Measurements from ENCODE around the gene PNMT. TPM values are rescaled to one million over a fixed set of nuclear protein-coding genes. Genes with fewer than 3 reads are reported as not detected.

The PNMT gene
- total RNA-seq, 1 experiment from 2014 or later: 2.4 TPM

- Histone ChIP-seq H3K9me3 (ENCODE audit: control insufficient read depth, insufficient read depth, low read depth, low read length) (peaks cover 4% of the 10 kb centered on the region; the same call in 1 of the 2 replicates), H3K4me3 (ENCODE audit: low read depth in 2 of 2, low read length in 2 of 2) (no peak overlapping the region), H3K36me3 (ENCODE audit: control insufficient read depth, insufficient read depth, low read length) (no peaks in the 10 kb centered on the region; the same call in 1 of the 2 replicates), H3K27me3 (ENCODE audit: control insufficient read depth, insufficient read depth, low read length) (no peaks in the 10 kb centered on the region), H3K27ac (ENCODE audit: low read length) (no peak overlapping the region), H3K4me1 (ENCODE audit: control insufficient read depth, insufficient read depth, low read length) (0 out of 2 replicates have a peak, but pooled peaks cover 3% of the 10 kb centered on the region)
- DNase-seq (ENCODE audit: low read depth, low spot score): no peak
- in situ Hi-C loops (cut with HindIII; ENCODE audit: low pct_unique_long_range_greater_than_20kb, low sequenced_read_pairs): no loop called here
- no peak for ATAC-seq
- ChIA-PET POLR2A (no interaction called here), CTCF (no interaction called here)
- BruUV-seq (replicated peaks): TSS peak; percentile 40
- intact Hi-C loops (cut with micrococcal nuclease; ENCODE audit: unreplicated experiment): no loop called here
- TF ChIP-seq POLR2AphosphoS5 (IDR thresholded peaks at IDR 0.05; ENCODE audit: low read depth, low read length) (no peak), SIN3A (IDR thresholded peaks at IDR 0.05; ENCODE audit: borderline replicate concordance, insufficient read depth, low read depth, low read length) (no peak), TCF7L2 (IDR thresholded peaks at IDR 0.05; ENCODE audit: low read depth, low read length) (no peak)
- TF ChIP-seq, protein P1, sequence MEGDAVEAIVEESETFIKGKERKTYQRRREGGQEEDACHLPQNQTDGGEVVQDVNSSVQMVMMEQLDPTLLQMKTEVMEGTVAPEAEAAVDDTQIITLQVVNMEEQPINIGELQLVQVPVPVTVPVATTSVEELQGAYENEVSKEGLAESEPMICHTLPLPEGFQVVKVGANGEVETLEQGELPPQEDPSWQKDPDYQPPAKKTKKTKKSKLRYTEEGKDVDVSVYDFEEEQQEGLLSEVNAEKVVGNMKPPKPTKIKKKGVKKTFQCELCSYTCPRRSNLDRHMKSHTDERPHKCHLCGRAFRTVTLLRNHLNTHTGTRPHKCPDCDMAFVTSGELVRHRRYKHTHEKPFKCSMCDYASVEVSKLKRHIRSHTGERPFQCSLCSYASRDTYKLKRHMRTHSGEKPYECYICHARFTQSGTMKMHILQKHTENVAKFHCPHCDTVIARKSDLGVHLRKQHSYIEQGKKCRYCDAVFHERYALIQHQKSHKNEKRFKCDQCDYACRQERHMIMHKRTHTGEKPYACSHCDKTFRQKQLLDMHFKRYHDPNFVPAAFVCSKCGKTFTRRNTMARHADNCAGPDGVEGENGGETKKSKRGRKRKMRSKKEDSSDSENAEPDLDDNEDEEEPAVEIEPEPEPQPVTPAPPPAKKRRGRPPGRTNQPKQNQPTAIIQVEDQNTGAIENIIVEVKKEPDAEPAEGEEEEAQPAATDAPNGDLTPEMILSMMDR (IDR thresholded peaks at IDR 0.05): no peak
- TF ChIP-seq, protein P2, sequence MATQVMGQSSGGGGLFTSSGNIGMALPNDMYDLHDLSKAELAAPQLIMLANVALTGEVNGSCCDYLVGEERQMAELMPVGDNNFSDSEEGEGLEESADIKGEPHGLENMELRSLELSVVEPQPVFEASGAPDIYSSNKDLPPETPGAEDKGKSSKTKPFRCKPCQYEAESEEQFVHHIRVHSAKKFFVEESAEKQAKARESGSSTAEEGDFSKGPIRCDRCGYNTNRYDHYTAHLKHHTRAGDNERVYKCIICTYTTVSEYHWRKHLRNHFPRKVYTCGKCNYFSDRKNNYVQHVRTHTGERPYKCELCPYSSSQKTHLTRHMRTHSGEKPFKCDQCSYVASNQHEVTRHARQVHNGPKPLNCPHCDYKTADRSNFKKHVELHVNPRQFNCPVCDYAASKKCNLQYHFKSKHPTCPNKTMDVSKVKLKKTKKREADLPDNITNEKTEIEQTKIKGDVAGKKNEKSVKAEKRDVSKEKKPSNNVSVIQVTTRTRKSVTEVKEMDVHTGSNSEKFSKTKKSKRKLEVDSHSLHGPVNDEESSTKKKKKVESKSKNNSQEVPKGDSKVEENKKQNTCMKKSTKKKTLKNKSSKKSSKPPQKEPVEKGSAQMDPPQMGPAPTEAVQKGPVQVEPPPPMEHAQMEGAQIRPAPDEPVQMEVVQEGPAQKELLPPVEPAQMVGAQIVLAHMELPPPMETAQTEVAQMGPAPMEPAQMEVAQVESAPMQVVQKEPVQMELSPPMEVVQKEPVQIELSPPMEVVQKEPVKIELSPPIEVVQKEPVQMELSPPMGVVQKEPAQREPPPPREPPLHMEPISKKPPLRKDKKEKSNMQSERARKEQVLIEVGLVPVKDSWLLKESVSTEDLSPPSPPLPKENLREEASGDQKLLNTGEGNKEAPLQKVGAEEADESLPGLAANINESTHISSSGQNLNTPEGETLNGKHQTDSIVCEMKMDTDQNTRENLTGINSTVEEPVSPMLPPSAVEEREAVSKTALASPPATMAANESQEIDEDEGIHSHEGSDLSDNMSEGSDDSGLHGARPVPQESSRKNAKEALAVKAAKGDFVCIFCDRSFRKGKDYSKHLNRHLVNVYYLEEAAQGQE (IDR thresholded peaks at IDR 0.05; ENCODE audit: insufficient read depth in 1 of 2, low read depth in 2 of 2, low read length in 1 of 2): no peak
Observed at GRCh38 chr17:39683295-39683939, 15.2 kb downstream of the PNMT start.

GRCh38 chr17:39684369-39685192 is 16.3 kb downstream of the PNMT start:
- in situ Hi-C loops (cut with HindIII; ENCODE audit: low pct_unique_long_range_greater_than_20kb, low sequenced_read_pairs) (no loop called here), intact Hi-C loops (cut with micrococcal nuclease; ENCODE audit: unreplicated experiment) (no loop called here)
- Histone ChIP-seq H3K27ac (ENCODE audit: low read length) (no peak overlapping the region), H3K27me3 (ENCODE audit: control insufficient read depth, insufficient read depth, low read length) (no peaks in the 10 kb centered on the region), H3K4me3 (ENCODE audit: low read depth in 2 of 2, low read length in 2 of 2) (no peak overlapping the region), H3K4me1 (ENCODE audit: control insufficient read depth, insufficient read depth, low read length) (0 out of 2 replicates have a peak, but pooled peaks cover 3% of the 10 kb centered on the region), H3K9me3 (ENCODE audit: control insufficient read depth, insufficient read depth, low read depth, low read length) (peaks cover 4% of the 10 kb centered on the region; the same call in 1 of the 2 replicates), H3K36me3 (ENCODE audit: control insufficient read depth, insufficient read depth, low read length) (no peaks in the 10 kb centered on the region; the same call in 1 of the 2 replicates)
- ChIA-PET POLR2A (interaction anchor here (0.6 to 0.7 kb wide), 3 partner anchors 16 to 22 kb away, joined by 4 to 16 read pairs (median 6); no protein-coding TSS in a partner anchor), CTCF (interaction anchor here (0.6 kb wide), 2 partner anchors 16 to 38 kb away, joined by 4 to 6 read pairs; partner anchors contain the start of gene PNMT)
- BruUV-seq (replicated peaks): no TSS peak
- DNase-seq (ENCODE audit: low read depth, low spot score) (no peak), ATAC-seq (no peak)
- TF ChIP-seq, protein P1 (IDR thresholded peaks at IDR 0.05): no peak
- TF ChIP-seq, protein P2 (IDR thresholded peaks at IDR 0.05; ENCODE audit: insufficient read depth in 1 of 2, low read depth in 2 of 2, low read length in 1 of 2): no peak
- TF ChIP-seq TCF7L2 (IDR thresholded peaks at IDR 0.05; ENCODE audit: low read depth, low read length) (no peak), POLR2AphosphoS5 (IDR thresholded peaks at IDR 0.05; ENCODE audit: low read depth, low read length) (no peak), SIN3A (IDR thresholded peaks at IDR 0.05; ENCODE audit: borderline replicate concordance, insufficient read depth, low read depth, low read length) (no peak)
